ENCODE results near the gene THEM4.
"Not testable (repeated sequence)": the region's sequence is repeated elsewhere in the genome, so short reads cannot be mapped to it uniquely, and the experiment has no call there.

Gene THEM4

DNA sequence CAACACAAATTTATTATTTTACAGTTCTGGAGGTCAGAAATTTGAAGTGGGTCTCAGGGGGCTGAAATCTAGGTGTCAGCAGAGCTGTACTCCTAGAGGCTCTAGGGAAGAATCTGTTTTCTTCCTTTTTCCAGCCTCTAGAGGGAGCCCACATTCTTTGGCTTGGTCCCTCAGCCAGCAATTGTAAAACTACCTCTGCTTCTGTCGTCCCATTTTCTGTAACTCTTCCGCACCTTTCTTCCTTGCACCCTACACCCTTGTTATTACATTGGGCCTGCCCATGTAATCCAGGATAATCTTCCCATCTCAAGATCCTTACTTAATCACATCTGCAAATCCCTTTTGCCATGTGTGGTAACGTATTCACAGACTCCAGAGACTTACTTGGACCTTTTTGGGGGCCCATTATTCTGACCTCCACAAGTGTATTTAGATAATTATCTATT is 24.8 kb upstream of the THEM4 start:
- DNase-seq = peak; percentile 74

DNA sequence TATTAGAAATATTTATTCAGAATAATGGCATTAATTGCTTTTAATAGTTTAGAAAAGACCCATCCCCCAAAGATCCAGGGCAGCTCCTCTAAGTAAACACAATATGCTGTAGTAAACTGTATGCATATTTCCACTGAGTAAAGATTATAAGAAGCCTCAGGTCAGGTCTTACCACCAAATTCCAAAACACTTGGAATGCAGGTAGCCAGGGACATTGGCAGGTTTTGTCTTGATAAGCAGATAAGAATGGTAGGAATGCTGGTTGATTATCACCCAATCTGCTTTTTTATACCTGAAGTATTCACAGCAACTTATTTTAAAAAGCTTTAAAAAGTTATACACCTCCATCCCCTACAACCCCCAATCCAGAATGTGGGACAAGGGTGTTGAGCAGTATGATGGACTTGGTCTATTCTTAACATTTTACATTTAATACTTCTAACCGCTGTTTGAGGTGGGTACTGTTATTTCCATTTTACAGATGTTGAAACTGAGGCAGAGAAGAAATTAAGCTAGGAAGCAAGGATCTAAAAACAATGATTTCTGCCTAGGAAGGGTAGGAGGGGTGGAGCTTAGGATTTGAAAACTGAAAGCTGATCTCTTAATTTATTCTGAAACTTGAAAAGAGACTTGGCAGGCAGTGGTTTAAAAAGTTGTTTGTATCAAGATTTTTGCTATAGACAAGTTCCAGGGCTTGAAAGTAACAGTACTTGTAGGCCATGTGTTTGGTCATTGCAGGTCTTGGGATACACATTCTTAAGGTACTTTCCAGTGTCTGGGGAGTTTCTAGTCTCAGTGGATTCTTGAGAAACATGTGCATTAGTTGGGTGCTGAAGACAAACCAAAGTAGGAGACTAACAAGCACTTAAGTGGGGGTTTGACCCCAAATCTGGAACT is 15.6 kb upstream of the THEM4 start:
- DNase-seq = no peak

DNA sequence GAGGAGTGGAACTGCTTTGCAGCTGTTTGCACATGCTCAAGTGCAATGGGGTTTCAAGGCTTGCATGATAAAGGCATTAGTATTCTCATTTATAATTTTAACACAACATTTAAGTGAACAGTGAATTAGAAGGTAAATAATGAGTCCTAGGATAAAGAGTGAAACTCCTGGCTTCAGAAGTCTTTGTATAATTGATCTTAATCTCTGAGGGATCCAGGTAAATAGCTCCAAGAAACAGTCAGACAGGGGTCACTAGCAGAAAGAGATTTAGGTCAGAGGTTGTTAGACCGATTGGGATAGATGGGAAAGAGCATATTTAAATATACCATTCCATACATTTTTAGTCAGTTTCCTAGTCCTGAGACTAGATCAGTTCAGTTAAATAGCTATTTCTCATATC is 14.1 kb upstream of the THEM4 start:
- DNase-seq = no peak

DNA sequence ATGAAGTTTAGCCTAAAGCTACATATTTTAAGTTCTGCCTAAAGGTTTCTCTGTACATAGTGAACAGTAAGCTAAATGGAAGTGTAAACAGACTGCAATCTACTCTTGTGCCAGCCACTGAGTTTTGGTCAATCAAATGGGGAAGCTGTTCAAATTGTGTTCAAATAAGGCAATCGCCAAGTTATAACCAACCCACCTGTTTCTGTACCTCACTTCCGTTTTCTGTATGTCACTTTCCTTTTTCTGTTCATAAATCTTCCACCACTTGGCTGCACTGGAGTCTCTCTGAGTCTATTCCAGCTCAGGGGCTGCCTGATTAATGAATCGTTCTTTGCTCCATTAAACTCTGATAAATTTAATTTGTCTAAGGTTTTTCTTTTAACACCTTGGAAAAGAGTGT is 10.8 kb upstream of the THEM4 start:
- no peak for DNase-seq

DNA sequence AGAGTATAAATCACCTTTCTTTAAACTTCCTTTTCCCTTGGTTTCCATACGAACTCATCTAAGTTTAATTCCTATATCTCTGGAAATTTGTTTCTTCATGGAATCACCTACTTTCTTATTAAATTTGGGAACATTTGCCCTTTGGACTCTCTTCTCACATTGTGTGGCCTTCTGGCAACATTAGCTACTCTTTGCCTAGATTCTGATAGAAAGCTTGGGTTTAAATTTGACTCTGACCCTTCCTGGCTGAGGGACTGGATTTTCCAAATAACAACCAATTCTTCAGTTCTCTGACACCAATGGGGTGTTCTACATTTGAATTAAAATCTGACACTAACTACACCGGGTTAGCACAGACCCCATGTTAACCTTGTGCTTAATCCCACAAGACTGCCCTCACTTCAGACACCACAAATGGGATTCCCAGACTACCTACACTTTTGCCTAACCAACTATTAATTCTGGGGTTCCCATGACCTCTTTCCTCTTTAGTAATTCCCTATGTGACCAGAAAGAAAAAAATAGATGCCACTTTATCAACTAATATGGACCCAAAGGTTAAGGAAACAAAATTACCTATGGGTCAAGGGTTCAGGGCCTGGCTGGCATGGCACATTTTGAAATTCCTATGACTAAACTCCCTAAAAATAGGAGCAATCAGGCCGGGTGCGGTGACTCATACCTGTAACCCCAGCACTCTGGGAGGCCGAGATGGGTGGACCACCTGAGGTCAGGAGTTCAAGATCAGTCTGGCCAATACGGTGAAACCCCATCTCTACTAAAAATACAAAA is 9.7 kb upstream of the THEM4 start:
- DNase-seq = no peak

DNA sequence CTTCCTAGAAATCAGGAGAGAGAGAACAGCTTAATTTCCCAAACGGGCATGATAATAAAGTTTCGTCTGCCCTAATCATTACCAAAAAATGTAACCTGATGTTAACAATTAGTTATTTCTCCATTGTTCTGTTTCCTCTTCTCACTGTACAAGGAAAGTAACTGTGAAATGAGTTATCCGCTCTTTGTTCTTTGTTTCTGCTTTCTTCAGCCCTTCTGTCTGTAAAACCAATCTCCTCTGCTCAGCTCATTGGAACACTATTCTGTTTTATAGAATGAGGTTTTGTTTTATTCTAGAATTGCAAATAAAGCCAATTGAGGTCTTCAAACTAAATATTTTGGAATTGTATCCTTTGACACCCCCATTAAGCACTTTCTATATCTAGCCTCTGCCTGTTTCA is 8.8 kb upstream of the THEM4 start:
- no peak for DNase-seq

DNA sequence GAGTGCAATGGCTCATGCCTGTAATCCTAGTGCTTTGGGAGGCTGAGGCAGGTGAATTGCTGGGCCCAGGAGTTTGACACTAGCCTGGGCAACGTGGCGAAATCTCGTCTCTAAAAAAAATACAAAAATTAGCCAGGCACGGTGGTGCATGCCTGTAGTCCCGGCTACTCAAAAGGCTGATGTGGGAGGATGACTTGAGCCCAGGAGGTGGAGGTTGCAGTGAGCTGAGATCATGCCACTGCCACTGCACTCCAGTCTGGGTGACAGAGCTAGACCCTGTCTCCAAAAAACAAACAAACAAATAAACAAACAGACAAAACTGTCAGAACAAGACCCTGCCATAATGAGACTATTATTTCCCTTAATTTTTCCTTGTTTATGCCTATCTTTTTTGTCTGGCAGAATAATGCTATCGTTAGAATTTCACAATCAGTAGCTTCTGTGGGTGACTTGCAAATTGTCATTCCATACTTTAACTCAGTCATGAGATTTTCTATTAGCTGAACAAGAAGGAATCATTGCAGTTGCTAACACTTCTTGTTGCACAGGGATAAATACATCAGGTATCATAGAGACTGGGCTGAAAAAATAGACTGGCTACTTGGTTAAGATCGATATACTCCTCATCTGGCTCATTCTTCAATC is 7.5 kb upstream of the THEM4 start:
- DNase-seq = no peak

DNA sequence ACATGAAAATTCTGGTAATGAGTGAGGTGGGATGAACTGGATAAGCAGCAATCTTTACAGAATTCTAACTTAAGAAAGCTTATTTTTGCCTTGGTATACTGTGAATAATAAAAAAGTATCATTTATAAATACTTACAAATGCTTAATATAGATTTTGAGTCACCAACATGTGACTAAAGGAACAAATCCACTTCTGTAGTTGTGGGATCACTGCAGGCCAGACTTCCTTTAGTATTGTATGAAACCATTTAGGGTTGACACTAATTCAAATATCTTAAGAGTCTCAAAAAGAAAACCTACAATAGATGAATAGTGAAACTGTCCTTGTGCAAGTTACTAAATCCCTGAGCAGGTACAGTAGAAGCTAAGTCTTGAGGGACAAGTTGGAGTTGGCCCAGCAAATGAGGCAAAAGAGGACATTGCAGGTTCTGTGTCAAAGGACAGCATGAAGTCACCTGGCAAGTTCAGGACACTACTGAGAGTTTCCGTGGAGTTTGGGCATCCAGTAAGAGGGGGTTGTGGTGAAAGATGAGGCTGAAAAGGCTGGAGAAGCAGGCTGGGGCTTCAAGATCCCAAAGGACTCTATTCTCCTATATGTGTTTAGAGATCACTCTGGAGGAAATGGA is 5.9 kb upstream of the THEM4 start:
- no peak for DNase-seq

DNA sequence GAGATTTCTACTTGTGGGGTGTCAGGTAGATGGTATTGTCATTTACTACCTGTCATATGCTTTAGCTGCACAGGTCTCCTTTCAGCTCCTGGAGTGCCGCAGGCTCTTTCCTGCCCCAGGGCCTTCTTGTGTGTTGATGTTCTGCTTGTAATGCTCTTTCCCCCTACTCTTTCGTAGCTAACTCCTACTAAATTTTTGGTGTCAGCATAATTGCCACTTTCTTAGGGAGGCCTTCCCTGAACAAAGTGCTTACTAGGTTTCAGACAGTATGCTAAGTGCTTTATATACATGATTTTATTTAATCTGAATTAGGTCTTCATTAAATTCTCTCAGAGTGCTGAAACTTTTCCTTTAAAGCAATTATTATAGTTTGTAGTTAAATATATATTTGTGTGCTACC is 4.8 kb upstream of the THEM4 start:
- no peak for DNase-seq

DNA sequence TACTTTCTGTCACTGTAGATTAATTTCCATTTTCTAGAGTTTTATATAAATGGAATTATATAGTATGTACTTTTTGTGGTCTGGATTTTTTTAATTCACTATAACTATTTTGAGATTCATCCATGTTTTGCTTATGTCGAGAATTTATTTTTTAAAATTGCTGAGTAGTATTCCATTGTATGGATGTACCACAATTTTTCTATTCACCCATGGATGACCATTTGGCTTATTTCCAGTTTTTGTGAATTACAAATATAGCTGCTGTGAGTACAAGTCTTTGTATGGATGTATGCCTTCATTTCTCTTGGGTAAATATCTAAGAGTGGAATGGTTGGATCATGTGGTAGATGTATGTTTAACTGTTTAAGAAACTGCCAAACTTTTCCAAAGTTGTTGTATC is 3.7 kb upstream of the THEM4 start:
- no peak for DNase-seq

DNA sequence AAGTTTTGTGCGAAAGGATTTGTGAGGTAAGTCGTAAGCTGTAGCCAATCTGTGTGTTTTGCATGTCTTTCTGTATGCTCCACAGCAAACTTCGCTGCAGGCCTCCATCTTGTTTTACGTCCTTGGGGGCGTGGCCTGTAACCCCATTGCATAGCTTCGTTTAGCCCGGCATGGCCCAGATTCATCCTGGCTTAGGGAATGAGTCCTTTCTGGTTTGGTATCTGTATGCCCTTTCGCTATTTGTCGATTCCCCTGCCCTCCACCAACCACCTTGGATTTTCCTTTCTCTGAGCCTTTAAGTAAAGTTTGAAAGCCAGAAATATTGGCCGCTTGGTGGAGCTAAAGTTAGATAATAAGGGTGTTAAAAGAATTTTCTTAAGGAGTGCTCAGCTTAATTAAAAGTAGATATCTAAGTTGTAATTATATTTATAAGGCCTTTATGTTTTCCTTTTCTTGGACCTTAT is 1.1 kb downstream of the THEM4 start:
- DNase-seq = no peak

DNA sequence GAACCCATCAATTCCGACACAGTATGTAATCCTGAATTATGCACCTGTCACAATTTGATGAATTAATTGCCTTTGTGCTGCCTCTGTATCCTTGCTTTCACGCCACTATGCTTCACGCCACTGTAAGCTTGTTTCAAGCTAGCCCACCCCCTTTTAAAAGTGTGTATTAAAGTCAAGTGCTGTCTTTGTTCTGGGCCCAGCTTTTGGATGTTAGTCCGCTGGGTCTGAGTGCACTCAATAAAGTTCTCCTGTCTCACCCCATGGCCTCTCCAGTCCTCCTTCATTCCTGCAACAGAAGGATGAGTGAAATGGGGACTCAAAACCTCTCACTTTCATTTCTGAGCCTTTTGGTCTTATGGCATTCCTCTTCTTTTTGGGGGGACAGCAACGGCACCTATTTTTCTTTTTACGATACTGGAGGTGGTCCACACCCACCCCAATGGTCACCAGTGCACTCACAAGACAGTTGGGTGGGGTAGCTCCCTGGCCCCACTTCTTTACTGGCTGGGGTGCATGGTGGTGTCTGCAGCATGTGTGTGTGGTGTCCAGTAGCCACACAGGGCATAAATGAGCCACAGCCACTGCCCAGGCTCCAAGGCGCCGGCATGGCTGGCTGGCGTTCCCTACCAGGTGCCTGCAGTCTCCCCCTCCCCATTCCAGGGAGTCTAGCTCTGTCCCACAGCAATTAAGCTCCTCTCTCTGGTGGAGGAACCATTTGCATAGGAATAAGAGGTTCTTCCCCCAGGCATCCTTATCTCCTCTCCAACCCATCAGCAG is 1.8 kb downstream of the THEM4 start:
- no peak for DNase-seq

DNA sequence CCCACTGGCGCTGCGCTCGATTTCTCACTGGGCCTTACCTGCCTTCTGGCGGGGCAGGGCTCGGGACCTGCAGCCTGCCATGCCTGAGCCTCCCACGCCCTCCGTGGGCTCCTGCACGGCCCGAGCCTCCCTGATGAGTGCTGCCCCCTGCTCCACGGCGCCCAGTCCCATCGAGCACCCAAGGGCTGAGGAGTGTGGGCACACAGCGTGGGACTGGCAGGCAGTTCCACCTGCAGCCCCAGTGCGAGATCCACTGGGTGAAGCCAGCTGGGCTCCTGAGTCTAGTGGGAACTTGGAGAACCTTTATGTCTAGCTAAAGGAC is 3.0 kb downstream of the THEM4 start:
- DNase-seq = not testable (repeated sequence)

DNA sequence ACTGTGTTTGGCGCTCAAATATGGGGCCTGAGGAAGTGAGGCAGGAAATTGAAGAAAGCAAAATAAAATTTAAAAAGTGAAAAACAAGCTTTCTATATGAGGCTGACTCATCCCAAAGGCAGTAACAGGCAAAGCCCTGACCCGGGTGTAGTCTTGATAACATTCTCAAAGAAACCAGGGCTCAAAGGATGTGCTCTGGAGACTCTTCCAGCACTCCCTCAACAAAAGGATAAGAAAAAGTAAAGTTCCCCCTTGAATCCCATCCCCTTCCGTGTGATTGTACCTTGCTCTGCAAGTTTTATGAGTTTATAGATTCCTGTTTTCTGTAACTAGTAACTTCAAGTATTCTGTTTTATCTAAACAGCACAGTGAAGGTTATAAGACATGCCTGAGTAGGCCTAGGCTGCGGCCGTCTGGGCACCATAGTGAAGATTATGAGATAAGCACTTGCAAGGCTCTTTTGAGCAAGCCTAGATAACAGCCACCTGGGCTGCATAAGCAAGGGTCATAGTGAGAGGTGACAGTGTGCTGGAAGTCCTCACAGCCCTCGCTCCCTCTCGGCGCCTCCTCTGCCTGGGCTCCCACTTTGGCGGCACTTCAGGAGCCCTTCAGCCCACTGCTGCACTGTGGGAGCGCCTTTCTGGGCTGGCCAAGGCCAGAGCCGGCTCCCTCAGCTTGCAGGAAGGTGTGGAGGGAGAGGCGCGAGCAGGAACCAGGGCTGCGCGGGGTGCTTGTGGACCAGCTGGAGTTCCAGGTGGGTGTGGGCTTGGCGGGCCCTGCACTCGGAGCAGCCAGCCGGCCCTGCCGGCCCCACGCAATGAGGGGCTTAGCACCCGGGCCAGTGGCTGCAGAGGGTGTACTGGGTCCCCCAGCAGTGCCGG is 3.6 kb downstream of the THEM4 start:
- peak; percentile 54 for DNase-seq

DNA sequence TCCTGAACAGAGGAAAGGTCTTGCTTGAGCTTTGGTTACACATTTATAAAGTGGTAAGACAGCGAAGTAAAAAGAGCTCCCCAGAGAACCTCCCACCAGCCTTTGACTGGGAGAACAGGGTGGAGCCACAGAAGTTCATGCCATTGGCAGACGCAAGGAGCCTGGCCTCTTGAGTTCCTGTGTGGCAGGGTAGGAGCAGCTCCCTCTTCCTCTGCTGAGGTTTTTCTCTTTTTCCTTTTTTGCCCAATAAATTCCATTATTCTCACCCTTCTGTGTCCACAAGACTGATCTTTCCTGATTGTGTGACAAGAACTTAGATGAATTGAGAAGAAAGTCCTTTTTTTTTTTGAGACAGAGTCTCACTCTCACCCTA is 4.3 kb downstream of the THEM4 start:
- peak; percentile 77 for DNase-seq

DNA sequence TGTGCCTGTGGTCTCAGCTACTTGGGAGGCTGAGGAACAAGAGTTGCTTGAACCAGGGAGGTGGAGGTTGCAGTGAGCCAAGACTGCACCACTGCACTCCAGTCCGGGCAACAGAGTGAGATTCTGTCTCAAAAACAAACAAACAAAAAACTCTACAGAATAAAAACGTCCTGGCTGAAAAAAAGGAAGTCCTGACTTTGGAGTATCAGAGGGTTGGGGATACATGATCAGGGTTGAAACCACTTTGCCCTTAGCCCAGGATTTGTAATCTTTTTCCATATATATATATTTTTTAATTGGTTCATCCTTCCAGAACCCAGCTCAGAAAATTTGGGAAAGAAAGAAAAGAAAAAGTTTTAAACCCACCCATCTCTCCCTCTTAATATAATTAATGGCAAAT is 6.5 kb downstream of the THEM4 start:
- DNase-seq = no peak

DNA sequence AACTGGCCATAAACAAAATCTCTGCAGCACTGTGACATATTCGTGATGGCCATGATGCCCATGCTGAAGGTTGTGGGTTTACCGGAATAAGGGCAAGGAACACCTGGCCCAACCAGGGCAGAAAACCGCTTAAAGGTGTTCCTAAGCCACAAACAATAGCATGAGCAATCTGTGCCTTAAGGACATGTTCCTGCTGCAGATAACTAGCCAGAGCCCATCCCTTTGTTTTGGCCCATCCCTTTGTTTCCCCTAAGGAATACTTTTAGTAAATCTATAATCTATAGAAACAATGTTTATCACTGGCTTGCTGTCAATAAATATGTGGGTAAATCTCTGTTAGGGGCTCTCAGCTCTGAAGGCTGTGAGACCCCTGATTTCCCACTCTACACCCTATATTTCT is 8.5 kb downstream of the THEM4 start:
- not testable (repeated sequence) for DNase-seq

DNA sequence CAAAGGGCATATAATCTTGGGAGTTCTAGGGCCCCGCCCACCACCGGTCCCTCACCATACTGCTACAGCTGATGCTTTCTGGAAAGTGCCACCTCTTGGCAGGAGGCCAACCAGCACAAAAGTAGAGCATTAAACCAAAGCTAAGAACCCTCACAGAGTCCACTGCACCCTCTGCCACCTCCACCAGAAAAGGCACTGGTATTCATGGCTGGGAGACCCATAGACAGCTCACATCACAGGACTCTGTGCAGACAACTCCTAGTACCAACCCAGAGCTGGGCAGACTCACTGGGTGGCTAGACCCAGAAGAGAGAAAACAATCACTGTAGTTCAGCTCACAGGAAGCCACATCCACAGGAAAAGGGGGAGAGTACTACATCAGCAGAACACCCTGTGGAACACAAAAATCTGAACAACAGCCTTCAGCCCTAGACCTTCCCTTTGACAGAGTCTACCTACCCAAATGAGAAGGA is 10.8 kb downstream of the THEM4 start:
- peak; percentile 77 for DNase-seq

DNA sequence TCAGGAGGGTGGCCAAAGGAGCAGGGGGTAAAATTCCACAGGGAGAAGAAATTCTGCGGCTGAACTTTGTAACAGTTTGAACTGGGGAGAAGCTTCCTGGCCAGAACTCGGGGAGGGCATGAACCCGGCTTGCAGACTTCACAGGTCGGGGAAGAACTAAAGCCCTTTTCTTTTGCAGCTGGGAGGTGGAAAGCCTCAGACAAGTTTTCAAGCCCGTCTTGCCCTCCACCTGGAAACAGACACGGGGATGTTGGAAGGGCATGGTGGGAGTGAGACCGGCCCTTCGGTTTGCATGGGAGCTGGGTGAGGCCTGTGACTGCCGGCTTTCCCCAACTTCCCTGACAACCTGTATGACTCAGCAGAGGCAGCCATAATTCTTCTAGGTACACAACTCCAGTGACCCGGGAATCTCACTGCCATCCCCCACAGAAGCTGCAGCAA is 11.3 kb downstream of the THEM4 start:
- DNase-seq = no peak

DNA sequence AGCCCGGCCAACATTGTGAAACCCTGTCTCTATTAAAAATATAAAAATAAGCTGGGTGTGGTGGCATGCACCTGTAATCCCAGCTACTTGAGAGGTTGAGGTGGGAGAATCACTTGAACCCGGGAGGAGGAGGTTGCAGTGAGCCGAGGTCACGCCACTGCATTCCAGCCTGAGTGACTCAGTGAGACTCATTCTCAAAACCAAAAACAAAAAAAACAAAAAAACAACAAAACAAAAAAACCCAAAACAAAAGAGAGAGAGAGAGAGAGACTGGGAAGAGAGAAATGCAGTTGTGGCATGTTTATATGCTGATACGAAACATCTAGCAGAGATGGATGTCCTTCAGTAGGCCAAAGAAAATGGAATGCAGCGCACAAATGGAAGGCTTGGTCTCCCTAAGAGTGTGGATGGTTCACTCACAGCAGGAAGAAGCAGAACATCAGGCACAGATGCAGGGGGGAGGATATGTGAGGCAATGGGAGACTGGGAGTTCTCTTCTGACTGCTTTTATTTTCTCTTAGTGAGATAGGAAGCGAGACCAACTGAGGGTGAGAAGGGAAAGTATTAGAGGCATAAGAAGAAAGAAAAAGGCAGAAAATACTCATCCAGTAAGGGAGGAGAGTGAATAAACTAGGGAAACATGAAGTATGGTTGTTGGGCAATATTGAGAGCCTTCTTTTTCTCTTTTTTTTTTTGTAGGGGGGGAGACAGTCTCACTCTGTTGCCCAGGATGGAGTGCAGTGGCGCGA is 16.0 kb downstream of the THEM4 start:
- DNase-seq = no peak
